H54 (cell line): Measurements from ENCODE around the gene NT5C2.
"Not testable (repeated sequence)": the region's sequence is repeated elsewhere in the genome, so short reads cannot be mapped to it uniquely, and the experiment has no call there.

Experiments used
- DNase-seq: peaks from one replicate; pipeline ENCODE4 v3.0.0; 2011; ENCODE audit warnings: low spot score, mixed read lengths; ENCODE audit not compliant: insufficient read length
- FAIRE-seq: peaks from 3 replicates; lab custom pipeline; 2011; peaks lifted over from hg19 to GRCh38; lab: Jason Lieb, UNC
- POLR2A ChIP-seq: IDR thresholded peaks from 2 replicates; pipeline ENCODE4 v1.6.1; 2011; ENCODE audit warnings: low read depth, mild to moderate bottlenecking, low read length

The NT5C2 gene

DNA sequence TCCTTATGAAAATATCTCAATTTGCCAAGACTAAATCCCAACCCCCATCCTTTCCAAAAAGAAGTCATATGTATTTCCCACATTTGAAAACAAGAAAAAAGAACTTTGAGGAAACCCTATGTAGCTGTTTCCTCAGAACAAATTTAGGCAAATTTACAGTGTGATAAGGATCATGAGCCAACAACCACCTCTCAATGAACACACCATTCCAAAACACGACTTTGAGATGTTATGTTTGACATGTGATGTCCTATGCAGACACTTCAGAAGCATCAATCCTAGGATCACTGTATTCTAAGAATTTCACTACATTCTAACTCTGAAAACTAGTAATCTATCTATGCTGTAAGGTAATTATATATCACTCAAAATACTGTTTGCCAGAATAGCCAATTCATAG, 62.2 kb downstream of the NT5C2 start:
- TF ChIP-seq POLR2A = no peak
- FAIRE-seq = no peak
- no peak for DNase-seq

DNA sequence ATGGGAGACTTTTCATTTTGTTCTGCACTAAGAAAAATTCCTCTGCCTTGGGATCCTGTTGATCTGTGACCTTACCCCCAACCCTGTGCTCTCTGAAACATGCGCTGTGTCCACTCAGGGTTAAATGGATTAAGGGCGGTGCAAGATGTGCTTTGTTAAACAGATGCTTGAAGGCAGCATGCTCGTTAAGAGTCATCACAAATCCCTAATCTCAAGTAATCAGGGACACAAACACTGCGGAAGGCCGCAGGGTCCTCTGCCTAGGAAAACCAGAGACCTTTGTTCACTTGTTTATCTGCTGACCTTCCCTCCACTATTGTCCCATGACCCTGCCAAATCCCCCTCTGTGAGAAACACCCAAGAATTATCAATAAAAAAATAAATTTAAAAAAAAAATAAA, 62.9 kb downstream of the NT5C2 start:
- not testable (repeated sequence) for FAIRE-seq, DNase-seq

DNA sequence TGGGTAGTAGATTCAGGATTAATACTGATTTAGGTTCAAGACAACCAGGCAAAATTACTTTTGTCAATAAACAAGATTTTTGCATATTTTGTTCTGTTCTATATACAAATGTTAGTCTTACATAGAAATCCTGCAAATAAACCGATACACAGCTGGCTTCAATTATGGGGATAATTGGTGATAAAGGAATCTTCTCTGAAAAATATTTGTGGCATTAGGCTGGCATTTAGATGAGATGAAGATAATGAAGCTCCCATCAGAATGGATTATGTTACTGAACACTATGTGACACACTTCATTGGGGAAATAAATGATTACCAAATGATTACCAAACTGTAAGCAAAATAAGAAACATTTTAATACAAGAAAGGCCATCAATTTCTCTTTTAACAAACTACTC, 65.8 kb downstream of the NT5C2 start:
- no peak for TF ChIP-seq POLR2A
- FAIRE-seq (no peak), DNase-seq (no peak)

DNA sequence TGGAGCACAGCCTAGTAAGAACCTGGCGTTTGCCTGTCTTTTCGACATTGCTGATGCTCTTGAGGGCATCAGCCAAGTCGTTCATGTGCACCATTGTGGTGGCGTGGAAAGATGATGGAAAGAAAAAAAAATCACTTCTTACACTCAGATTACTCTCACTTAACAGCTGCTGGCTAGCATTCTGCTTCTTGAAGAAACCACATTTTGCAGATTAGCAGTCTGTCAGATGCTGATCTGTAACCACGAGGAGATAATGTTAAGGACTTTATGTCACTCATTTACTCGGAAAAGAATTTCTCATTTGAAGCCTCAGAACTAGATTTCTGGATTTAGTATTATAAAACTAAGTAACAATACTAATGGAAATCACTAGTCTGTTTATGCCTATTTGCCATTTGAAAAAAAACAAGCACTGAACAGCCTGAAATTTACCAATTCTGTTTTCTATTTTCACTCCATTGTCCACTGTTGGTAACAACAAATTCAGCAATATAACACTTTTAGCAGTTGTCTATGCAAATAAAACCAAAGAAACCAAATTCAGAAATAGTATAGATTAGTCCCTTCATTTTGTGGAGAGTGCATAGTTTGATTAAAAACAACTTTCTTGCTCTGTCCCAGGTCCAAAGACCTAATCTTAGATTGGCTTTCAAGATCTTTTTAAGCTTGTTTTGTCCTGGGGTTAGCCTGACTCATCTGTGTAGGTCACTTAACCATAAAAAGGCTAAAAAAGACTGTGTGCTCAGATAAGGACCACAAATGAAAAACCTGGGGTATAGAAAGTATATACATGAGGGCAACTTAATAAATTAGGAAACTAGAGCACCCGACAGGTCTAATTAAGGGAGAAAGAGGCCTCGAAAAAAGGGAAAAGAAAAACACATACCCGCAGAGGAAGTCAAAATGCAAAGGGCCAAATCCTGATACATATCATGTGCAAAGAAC, 67.5 kb downstream of the NT5C2 start:
- DNase-seq (no peak), FAIRE-seq (no peak)
- no peak for TF ChIP-seq POLR2A

DNA sequence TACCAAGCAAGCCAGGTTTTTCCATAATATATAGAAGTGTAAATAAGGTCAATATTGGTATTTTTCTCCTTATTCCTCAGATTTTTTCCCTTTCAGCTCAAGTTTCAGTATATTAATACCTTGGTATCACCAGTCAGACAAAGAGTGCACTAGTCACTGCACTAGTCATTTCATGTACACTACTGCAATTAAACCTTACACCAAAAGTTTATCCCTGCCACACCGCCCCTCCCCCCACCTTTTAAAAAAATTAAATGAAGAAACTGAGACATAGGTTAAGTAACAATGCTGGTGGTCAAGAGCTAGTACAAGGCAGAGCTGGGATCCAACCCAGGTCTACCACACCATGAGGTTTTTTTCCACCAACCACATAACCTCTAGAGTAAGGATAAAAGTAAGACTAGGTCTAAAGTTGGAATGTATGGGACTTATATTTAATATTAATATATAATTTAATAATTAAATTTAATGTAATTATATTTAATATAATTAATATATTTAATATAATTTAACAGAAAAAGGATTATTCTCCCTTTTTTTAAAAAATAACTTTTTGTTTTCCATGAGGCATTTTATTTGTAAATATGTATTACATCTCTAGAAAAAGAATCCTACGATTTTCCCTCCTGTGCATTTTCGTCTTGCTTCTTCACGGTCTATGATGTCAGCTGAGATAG, 68.5 kb downstream of the NT5C2 start:
- DNase-seq = no peak
- TF ChIP-seq POLR2A = no peak

DNA sequence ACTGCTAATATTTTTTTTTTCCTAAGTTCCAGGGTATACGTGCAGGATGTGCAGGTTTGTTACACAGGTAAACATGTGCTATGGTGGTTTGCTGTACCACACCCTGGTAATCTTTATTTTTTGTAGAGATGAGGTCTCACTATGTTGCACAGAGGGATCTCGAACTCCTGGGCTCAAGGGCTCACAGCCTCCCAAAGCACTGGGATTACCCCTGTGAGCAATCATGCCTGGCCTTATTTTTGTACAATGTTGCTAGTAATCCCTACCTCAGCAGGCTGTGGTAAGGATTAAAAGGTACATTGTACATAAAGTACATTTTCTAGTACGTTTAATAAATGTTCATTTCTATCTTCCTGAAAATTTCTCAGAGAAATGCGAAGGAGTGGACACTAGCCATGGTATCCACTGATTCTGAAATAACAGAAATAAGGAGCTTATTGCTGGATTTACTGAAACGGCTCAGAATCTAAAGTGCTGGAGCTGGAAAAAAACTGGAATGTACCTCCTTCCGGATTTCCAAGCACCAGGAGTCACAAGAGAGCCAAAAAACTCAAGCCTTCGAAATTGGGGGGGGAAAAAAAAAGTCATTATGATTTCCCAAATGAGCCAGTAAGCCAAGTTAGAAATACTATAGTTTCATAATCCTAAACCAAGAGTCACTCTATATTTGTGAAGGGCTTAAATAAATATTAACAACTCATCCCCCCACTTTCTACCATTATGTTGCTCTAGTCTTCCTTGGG, 69.6 kb downstream of the NT5C2 start:
- FAIRE-seq = no peak

More for the DNA sequence above, 68.5 kb downstream of the NT5C2 start:
- no peak for FAIRE-seq

GRCh38 chr10:103120977-103121735, 71.9 kb downstream of the NT5C2 start:
- FAIRE-seq (no peak), DNase-seq (no peak)
- no peak for TF ChIP-seq POLR2A

More for the DNA sequence above, 69.6 kb downstream of the NT5C2 start:
- DNase-seq = no peak
- TF ChIP-seq POLR2A = no peak

DNA sequence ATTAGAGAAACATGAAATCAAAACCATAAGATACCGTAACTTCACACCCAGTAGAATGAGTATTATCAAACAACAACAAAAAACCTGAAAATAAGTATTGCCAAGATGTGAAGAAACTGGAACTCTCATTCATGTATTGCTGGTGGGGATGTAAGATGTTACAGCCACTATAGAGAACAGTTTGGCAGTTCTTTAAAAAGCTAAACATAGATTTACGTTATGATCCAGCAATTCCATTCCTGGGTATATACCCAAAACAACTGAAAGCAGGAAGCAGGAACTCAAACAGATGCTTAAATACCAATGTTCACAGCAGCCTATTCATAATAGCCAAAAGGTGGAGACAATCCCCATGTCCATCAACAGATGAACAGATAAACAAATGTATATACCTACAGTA, 72.5 kb downstream of the NT5C2 start:
- DNase-seq = no peak
- no peak for FAIRE-seq
- no peak for TF ChIP-seq POLR2A

DNA sequence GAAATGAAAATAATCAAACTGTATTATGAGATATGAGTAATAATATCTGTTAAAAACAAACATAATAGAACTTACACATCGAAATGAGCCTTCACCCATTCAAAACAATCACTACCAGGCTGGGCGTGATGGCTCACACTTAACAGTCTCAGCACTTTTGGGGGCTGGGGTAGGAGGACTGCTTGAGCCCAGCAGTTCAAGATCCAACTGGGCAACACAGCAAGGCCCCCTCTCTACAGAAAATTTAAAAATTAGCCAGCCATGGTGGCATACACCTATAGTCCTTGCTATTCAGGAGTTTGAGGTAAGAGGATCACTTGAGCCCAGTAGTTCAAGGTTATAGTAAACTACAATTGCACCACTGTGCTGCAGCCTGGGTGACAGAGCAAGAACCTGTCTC, 75.8 kb downstream of the NT5C2 start:
- no peak for DNase-seq
- FAIRE-seq = no peak
- TF ChIP-seq POLR2A = no peak

DNA sequence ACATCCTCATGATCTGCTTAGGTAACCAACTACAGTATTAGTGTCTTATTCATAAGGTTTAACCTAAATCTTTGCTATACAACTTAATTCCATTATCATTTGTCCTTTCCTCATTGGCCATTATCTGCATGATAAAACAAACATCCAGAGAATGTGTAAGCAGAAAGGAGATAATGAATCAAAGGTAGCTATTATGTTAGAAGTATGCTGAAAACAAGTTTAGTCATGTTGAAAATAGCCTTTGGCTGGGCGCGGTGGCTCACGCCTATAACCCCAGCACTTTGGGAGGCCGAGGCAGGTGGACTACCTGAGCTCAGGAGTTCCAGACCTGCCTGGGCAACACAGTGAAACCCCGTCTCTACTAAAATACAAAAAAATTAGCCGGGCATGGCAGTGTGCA, 78.2 kb downstream of the NT5C2 start:
- DNase-seq (no peak), FAIRE-seq (no peak)
- no peak for TF ChIP-seq POLR2A

GRCh38 chr10:103111918-103112877, 80.9 kb downstream of the NT5C2 start:
- FAIRE-seq (peak; percentile 80), DNase-seq (no peak)
- TF ChIP-seq POLR2A = no peak
